ENCODE results near the gene CCNL1. TPM values are rescaled to one million over a fixed set of nuclear protein-coding genes. Genes with fewer than 3 reads are reported as not detected.
A peak's percentile ranks its signal among the peaks of the same experiment; 100 is the strongest.

CCNL1 gene
- total RNA-seq, 2 experiments from 2014 or later: 257 TPM

DNA sequence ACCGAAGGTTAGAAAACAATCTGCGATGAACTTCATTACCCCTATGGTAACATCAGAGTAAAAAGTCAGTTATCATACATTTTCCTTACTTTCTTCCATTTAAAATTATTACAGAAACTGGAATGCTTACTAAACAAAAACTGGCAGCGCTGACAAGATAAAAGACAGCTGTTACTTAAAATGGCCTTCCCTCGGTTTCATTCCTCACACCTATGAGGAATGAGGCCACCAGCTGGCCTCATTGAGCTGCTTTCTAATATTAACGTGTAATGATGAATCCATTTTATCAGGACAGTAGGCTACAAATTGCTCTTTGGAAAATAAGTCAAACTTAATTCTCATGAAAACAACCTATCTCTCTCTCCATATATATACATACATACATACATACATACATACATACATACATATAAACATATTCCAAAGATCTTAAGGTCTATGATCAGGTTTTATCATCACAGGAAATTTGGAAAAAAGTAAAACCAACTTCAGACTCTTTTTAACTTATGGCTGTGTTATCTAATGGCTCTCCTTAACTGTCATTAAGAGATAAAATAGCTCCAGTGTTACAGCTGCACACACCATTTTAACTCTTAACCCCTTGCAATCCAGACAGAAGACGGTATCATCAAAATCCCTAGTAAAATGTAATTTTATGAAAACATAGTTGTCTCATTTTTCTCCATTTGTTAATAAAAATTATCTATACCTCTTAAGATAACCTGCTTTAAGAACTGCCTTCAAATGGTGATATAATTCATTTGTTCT is 5.2 kb downstream of the CCNL1 start:
- Mint-ChIP-seq H3K9me3 (ENCODE audit: insufficient read depth) (no peaks in the 10 kb centered on the region), H3K4me3 (peak overlapping the region; percentile 88), H3K27ac (peak overlapping the region; percentile 62), H3K4me1 (ENCODE audit: low read depth) (peaks cover 59% of the 10 kb centered on the region), H3K36me3 (ENCODE audit: low read depth) (peaks cover 90% of the 10 kb centered on the region), H3K27me3 (ENCODE audit: low read depth) (no peaks in the 10 kb centered on the region)
- ChIA-PET CTCF (interaction anchor here (0.7 to 3.0 kb wide), 5 partner anchors 13 to 457 kb away, joined by 3 to 16 read pairs (median 3); no protein-coding TSS in a partner anchor), POLR2A (interaction anchor here (1.2 to 3.5 kb wide), 6 partner anchors 8 to 84 kb away, joined by 3 to 24 read pairs (median 10); no protein-coding TSS in a partner anchor)
- DNase-seq (no peak), ATAC-seq (no peak)

DNA sequence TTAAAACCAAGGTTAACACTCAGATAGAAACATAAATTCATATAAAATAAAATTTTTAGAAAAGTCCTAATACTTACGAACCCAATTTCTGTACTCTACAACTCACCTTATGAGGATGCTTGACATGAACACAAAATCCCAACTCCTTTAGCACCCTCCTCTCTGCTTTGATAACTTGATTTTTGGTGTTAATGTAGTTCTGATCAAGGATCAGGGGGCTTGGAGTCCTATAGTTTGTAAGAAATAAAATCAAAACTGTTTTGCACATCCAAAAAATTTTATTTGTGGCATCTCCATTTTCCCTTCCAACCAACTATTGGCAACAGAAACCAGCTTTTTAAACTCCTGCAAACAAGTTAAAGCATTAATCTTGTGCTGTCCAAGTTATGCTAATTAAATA is 7.0 kb downstream of the CCNL1 start:
- ChIA-PET POLR2A (interaction anchor here (0.5 to 6.1 kb wide), 7 partner anchors 7 to 22 kb away, joined by 3 to 44 read pairs (median 4); partner anchors contain the start of gene CCNL1), CTCF (interaction anchor here (1.1 to 1.6 kb wide), 3 partner anchors 15 to 87 kb away, joined by 3 to 5 read pairs (median 3); no protein-coding TSS in a partner anchor)
- Mint-ChIP-seq H3K27ac (no peak overlapping the region), H3K9me3 (ENCODE audit: insufficient read depth) (no peaks in the 10 kb centered on the region), H3K27me3 (ENCODE audit: low read depth) (no peaks in the 10 kb centered on the region), H3K4me3 (no peak overlapping the region), H3K4me1 (ENCODE audit: low read depth) (peaks cover 65% of the 10 kb centered on the region), H3K36me3 (ENCODE audit: low read depth) (peaks cover 93% of the 10 kb centered on the region)
- ATAC-seq (no peak), DNase-seq (no peak)

DNA sequence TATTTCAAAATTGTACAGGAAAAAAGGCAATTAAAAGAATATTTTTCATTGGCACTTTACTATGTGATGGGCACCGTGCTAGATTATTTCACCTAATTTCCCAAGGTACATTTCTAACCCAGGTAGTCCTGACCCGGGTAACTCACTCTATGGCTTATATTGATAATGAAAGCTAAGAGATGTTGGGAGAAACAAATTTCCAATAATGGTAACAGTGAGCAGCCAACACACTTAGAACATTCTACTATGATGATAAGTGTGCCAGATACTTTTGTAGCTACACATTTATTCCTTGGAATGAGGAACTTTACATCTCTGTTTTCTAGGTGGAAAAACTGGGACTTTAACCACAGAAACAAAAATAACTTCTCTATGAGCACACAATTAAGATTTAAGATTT is 7.5 kb downstream of the CCNL1 start:
- POLR2A ChIA-PET: interaction anchor here (0.5 to 6.1 kb wide), 7 partner anchors 8 to 23 kb away, joined by 3 to 44 read pairs (median 4); partner anchors contain the start of gene CCNL1
- Mint-ChIP-seq H3K27ac (no peak overlapping the region), H3K4me1 (ENCODE audit: low read depth) (peaks cover 61% of the 10 kb centered on the region)

DNA sequence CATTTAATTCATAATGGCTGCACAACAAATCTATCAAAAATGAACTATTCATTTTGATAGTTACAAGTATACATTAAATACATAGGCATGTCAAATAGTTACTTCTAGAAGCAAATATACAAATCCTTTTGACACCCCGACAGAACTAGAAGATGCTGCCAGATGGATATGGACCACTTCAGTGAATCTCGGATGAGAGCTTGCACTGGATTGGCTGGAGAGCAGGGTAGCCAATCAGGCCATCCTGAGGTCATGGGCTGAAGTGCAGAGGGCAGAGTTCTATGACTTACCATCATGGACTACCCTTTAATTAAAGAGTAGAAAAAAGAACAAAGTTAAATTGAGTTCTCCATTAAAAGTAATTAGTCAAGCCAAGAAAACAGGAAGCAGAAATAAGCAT is 8.3 kb downstream of the CCNL1 start:
- H3K27me3 Mint-ChIP-seq (ENCODE audit: low read depth): no peaks in the 10 kb centered on the region
- H3K27ac Mint-ChIP-seq: no peak overlapping the region
- CTCF ChIA-PET: interaction anchor here (6.8 kb wide), 1 partner anchor 14 kb away, joined by 57 read pairs; no protein-coding TSS in a partner anchor
- POLR2A ChIA-PET: interaction anchor here (0.7 to 6.1 kb wide), 3 partner anchors 9 to 18 kb away, joined by 4 to 44 read pairs (median 6); partner anchors contain the start of gene CCNL1
- H3K4me3 Mint-ChIP-seq: no peak overlapping the region
- no peak for DNase-seq
- H3K9me3 Mint-ChIP-seq (ENCODE audit: insufficient read depth): no peaks in the 10 kb centered on the region
- peaks cover 91% of the 10 kb centered on the region for H3K36me3 Mint-ChIP-seq (ENCODE audit: low read depth)
- ATAC-seq: no peak
- H3K4me1 Mint-ChIP-seq (ENCODE audit: low read depth): peaks cover 57% of the 10 kb centered on the region

More for the DNA sequence above, 7.5 kb downstream of the CCNL1 start:
- H3K9me3 Mint-ChIP-seq (ENCODE audit: insufficient read depth): no peaks in the 10 kb centered on the region
- ATAC-seq (no peak), DNase-seq (no peak)
- H3K27me3 Mint-ChIP-seq (ENCODE audit: low read depth): no peaks in the 10 kb centered on the region
- H3K36me3 Mint-ChIP-seq (ENCODE audit: low read depth): peaks cover 91% of the 10 kb centered on the region
- CTCF ChIA-PET: interaction anchor here (1.1 to 1.6 kb wide), 3 partner anchors 15 to 87 kb away, joined by 3 to 5 read pairs (median 3); no protein-coding TSS in a partner anchor
- no peak overlapping the region for H3K4me3 Mint-ChIP-seq

DNA sequence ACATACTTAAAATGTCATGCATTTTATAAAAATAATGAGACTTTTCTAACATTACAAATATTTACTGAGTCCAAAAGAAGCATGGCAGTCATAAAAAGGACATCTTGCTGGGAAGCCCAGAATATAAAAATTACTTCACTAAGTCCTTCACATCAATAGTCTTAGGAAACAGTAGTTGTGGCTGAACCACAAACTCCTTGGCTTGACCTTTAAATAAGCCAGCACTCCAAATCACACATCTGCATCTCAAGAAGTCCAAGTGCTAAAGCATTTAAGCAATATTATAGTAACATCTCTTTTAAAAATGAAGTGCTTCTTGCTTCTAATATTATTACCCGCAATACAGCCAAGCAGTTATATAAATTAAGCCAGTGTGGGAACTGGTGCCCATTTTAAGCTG is 8.8 kb downstream of the CCNL1 start:
- no peak overlapping the region for H3K4me3 Mint-ChIP-seq
- H3K27me3 Mint-ChIP-seq (ENCODE audit: low read depth): no peaks in the 10 kb centered on the region
- peaks cover 54% of the 10 kb centered on the region for H3K4me1 Mint-ChIP-seq (ENCODE audit: low read depth)
- peaks cover 90% of the 10 kb centered on the region for H3K36me3 Mint-ChIP-seq (ENCODE audit: low read depth)
- POLR2A ChIA-PET: interaction anchor here (0.7 to 6.1 kb wide), 3 partner anchors 9 to 23 kb away, joined by 4 to 44 read pairs (median 4); partner anchors contain the start of gene CCNL1
- H3K9me3 Mint-ChIP-seq (ENCODE audit: insufficient read depth): no peaks in the 10 kb centered on the region
- DNase-seq: no peak
- ATAC-seq: no peak
- no peak overlapping the region for H3K27ac Mint-ChIP-seq
- CTCF ChIA-PET: interaction anchor here (1.0 to 6.8 kb wide), 4 partner anchors 9 to 607 kb away, joined by 3 to 57 read pairs (median 4); partner anchors contain the start of gene CCNL1

DNA sequence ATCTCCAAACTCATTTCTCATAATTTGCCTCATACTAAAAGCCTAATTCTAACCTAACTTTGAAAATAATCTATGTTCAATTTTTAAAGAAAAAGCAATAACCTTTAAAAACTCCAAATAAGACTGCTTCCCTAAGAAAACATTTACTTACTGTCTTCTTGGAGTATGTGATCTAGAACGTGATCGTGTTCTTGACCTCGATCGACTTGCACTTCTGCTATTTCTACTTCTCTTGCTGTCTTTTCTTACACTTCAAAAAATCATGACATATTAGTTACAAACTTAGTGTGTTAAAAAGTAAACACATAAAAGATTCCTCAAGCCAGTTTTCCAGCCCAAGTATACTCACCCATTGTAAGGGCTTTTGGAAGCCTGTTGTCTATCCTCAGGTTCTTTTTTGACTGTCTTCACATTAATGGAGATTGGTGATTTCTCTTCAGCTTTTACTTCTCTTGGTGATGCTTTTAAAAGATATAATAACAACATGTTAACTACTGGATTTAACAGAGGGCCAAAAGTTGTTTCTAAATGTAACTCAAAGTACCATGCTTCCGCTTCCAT is 10.7 kb downstream of the CCNL1 start:
- Mint-ChIP-seq H3K4me3 (no peak overlapping the region), H3K9me3 (ENCODE audit: insufficient read depth) (no peaks in the 10 kb centered on the region), H3K4me1 (ENCODE audit: low read depth) (peaks cover 48% of the 10 kb centered on the region), H3K27ac (peak overlapping the region; percentile 4), H3K27me3 (ENCODE audit: low read depth) (no peaks in the 10 kb centered on the region), H3K36me3 (ENCODE audit: low read depth) (peaks cover 87% of the 10 kb centered on the region)
- no peak for DNase-seq
- ATAC-seq: no peak
- POLR2A ChIA-PET: interaction anchor here (0.7 to 6.1 kb wide), 3 partner anchors 8 to 26 kb away, joined by 3 to 44 read pairs (median 6); partner anchors contain the start of gene CCNL1
- CTCF ChIA-PET: interaction anchor here (1.4 to 6.8 kb wide), 3 partner anchors 12 to 90 kb away, joined by 3 to 57 read pairs (median 4); no protein-coding TSS in a partner anchor

DNA sequence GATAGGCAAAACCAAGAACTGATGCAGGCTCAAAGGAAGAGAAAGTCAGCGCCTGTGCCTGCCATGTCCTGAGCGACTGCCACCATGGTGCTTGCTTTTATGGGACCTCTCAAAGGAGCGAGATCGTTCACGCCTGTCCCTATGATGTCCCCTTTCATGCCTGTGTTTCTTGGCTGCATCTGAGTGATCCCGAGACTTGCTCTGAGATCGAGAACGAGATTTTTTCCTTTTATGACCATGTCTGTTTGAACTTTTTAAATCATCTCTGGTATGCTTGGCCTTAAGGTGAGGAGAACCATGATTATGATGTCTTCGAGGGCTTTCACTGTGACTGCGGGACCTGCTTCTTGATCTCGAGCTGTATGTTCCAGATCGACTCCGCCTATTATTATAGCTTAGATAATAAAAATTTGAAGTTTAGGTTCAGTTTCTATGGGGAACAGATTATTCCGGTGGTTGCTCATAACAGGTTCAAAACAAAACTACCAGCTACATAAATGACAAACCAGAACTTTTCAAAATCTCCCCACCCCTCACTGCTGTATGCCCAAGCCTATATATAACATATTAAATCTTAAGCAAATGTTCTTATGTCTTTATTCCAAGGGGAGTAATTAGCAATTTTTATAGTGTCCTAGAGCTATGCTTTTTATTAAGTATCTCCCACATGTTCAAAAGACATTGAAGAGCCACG is 11.6 kb downstream of the CCNL1 start:
- ChIA-PET POLR2A (interaction anchor here (0.7 to 6.1 kb wide), 3 partner anchors 12 to 79 kb away, joined by 3 to 44 read pairs (median 6); partner anchors contain the start of gene CCNL1), CTCF (interaction anchor here (0.8 to 6.8 kb wide), 3 partner anchors 11 to 458 kb away, joined by 3 to 57 read pairs (median 4); no protein-coding TSS in a partner anchor)
- H3K27ac Mint-ChIP-seq: no peak overlapping the region
- no peaks in the 10 kb centered on the region for H3K9me3 Mint-ChIP-seq (ENCODE audit: insufficient read depth)
- peaks cover 41% of the 10 kb centered on the region for H3K4me1 Mint-ChIP-seq (ENCODE audit: low read depth)
- H3K4me3 Mint-ChIP-seq: no peak overlapping the region
- DNase-seq (no peak), ATAC-seq (no peak)
- H3K36me3 Mint-ChIP-seq (ENCODE audit: low read depth): peaks cover 86% of the 10 kb centered on the region
- no peaks in the 10 kb centered on the region for H3K27me3 Mint-ChIP-seq (ENCODE audit: low read depth)

DNA sequence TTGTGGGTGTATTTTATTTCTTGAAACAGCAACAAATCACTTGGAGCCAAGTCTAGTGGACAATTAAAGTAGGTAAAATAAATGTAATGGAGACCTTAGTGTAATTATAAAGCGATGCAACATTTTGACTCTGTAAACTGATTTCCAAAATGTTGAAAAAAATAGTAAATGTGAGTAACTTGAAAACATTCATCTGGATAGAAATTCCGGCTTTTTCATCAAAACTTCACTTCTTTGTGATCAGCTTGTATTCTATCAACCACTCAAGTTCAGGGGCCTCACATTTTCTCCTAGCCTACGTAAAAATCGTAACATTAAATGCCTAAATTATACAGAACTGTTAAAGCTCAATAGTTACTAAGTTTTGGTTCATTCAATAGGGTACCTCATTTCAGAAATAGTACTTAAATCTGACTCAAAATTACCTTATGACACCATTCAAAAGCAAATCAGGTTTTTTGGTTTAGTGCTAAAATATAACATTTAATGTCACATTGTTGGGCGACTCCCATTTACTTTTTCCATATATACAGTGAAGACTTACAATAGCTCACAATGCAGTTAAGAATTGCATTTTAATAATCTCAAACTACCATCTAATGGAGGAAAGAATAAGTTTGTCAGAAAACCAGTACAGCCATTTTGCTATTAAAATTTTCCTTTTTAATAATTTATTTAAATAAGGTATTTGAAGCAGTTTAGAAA is 12.7 kb downstream of the CCNL1 start:
- H3K4me3 Mint-ChIP-seq: no peak overlapping the region
- no peak overlapping the region for H3K27ac Mint-ChIP-seq

DNA sequence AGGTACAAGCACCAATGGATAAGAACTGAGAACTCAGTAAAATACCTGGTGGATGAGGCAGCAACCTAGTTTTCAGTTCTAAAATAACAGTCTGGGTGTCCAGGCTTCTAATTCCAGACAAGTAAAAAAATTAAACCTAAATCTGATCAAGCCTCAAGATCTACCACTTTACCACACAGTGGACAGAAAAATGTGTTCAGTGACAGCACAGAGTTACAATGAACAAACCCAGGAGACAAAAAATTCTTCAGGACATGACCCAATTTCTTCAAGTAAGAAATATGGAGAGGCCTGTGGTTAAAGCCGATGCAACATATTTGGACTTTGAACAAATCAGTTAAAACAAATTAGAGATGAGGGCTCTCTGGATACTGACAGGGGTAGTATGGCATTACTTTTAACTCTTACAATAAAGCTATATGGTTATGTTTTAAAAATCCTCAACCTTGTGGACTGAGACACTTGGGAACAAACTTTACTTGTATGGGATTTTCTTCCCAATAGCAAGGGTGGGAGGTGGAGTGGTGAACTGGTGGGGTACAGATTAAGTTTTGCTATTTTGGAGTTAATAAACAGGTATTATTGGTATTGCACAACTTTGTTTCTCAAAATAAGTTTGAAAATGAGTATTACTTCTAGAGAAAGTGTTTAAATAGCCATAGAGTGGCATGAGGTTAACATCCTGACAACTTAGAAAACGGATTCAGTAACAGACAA is 14.2 kb downstream of the CCNL1 start:
- CTCF ChIA-PET: interaction anchor here (6.8 kb wide), 1 partner anchor 8 kb away, joined by 57 read pairs; no protein-coding TSS in a partner anchor
- peaks cover 77% of the 10 kb centered on the region for H3K36me3 Mint-ChIP-seq (ENCODE audit: low read depth)
- ATAC-seq (peak; percentile 28), DNase-seq (no peak)
- no peaks in the 10 kb centered on the region for H3K27me3 Mint-ChIP-seq (ENCODE audit: low read depth)
- POLR2A ChIA-PET: interaction anchor here (1.7 to 3.4 kb wide), 2 partner anchors 14 kb away, joined by 12 to 14 read pairs; partner anchors contain the start of gene CCNL1
- no peak overlapping the region for H3K4me3 Mint-ChIP-seq
- H3K27ac Mint-ChIP-seq: peak overlapping the region; percentile 61
- no peaks in the 10 kb centered on the region for H3K9me3 Mint-ChIP-seq (ENCODE audit: insufficient read depth)
- peaks cover 24% of the 10 kb centered on the region for H3K4me1 Mint-ChIP-seq (ENCODE audit: low read depth)

More for the DNA sequence above, 12.7 kb downstream of the CCNL1 start:
- H3K9me3 Mint-ChIP-seq (ENCODE audit: insufficient read depth): no peaks in the 10 kb centered on the region
- peaks cover 84% of the 10 kb centered on the region for H3K36me3 Mint-ChIP-seq (ENCODE audit: low read depth)
- no peaks in the 10 kb centered on the region for H3K27me3 Mint-ChIP-seq (ENCODE audit: low read depth)
- peaks cover 36% of the 10 kb centered on the region for H3K4me1 Mint-ChIP-seq (ENCODE audit: low read depth)
- ChIA-PET CTCF (interaction anchor here (6.8 kb wide), 1 partner anchor 10 kb away, joined by 57 read pairs; no protein-coding TSS in a partner anchor), POLR2A (interaction anchor here (0.8 to 6.1 kb wide), 4 partner anchors 9 to 17 kb away, joined by 3 to 44 read pairs (median 11); partner anchors contain the start of gene CCNL1)
- ATAC-seq (no peak), DNase-seq (no peak)

DNA sequence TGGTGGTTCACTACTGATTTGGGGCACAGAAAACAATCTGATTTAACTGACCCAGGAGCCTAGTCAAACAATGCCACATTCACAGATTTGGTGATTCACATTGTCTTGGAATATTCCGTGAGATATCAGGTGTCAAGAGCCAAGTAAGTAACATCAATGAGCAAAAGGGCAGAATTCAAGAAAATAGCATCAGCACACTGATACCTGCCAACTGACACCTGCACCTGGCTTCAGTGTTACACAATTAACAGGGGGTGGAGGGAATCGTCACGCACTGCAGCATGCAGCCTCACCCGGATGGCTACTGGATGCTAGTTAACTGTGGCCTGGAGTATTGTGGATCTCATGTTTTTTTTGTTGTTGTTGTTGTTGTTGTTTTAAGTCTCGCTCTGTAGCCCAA is 17.6 kb downstream of the CCNL1 start:
- H3K36me3 Mint-ChIP-seq (ENCODE audit: low read depth): peaks cover 64% of the 10 kb centered on the region
- ChIA-PET CTCF (interaction anchor here (1.0 to 1.4 kb wide), 2 partner anchors 13 to 407 kb away, joined by 3 read pairs; no protein-coding TSS in a partner anchor), POLR2A (interaction anchor here (1.3 to 3.4 kb wide), 3 partner anchors 10 to 18 kb away, joined by 3 to 12 read pairs (median 4); partner anchors contain the start of gene CCNL1)
- H3K27ac Mint-ChIP-seq: no peak overlapping the region
- H3K9me3 Mint-ChIP-seq (ENCODE audit: insufficient read depth): no peaks in the 10 kb centered on the region
- DNase-seq (no peak), ATAC-seq (no peak)
- H3K4me3 Mint-ChIP-seq: no peak overlapping the region
- peaks cover 16% of the 10 kb centered on the region for H3K4me1 Mint-ChIP-seq (ENCODE audit: low read depth)
- H3K27me3 Mint-ChIP-seq (ENCODE audit: low read depth): no peaks in the 10 kb centered on the region
